Endodermal cell (in vitro differentiated cells): ENCODE measurements around the gene ANKDD1A. TPM values are rescaled to one million over a fixed set of nuclear protein-coding genes. Genes with fewer than 3 reads are reported as not detected.

Experiments used
- DNase-seq: peaks from one replicate; pipeline ENCODE4 v3.0.0-alpha.2; 2017
- H3K27ac ChIP-seq: 2 replicates; pipeline ENCODE4 v1.5.1; 2013; ENCODE audit warnings: mild to moderate bottlenecking, low read depth, low read length, moderate library complexity
- H3K27me3 ChIP-seq: 2 replicates; pipeline ENCODE4 v1.6.1; 2013; ENCODE audit warnings: mild to moderate bottlenecking, low read length, moderate library complexity; ENCODE audit not compliant: insufficient read depth, control insufficient read depth, poor library complexity, severe bottlenecking
- H3K36me3 ChIP-seq: 2 replicates; pipeline ENCODE4 v1.7.0; 2013; ENCODE audit warnings: mild to moderate bottlenecking, low read length, moderate library complexity; ENCODE audit not compliant: control insufficient read depth, insufficient read depth
- H3K4me1 ChIP-seq: one replicate; pipeline ENCODE4 v1.7.0; 2013; ENCODE audit warnings: low read length; ENCODE audit not compliant: control insufficient read depth, insufficient read depth
- H3K4me3 ChIP-seq: 2 replicates; pipeline ENCODE4 v1.5.1; 2013; ENCODE audit warnings: mild to moderate bottlenecking, low read length, moderate library complexity
- H3K9ac ChIP-seq: 2 replicates; pipeline ENCODE4 v1.6.1; 2013; ENCODE audit warnings: mild to moderate bottlenecking, low read length, moderate library complexity; ENCODE audit not compliant: poor library complexity, severe bottlenecking; ENCODE audit errors: extremely low read depth
- H3K9me3 ChIP-seq: 2 replicates; pipeline ENCODE4 v1.6.1; 2013; ENCODE audit warnings: mild to moderate bottlenecking, low read length, moderate library complexity; ENCODE audit not compliant: control insufficient read depth
- H3K27ac Mint-ChIP-seq: 2 replicates; pipeline ENCODE4 v1.8.0; 2020; ENCODE audit warnings: mixed read lengths
- H3K27me3 Mint-ChIP-seq: 2 replicates; pipeline ENCODE4 v1.8.0; 2021; ENCODE audit warnings: mild to moderate bottlenecking, mixed read lengths; ENCODE audit not compliant: insufficient read depth
- H3K36me3 Mint-ChIP-seq: 2 replicates; pipeline ENCODE4 v1.8.0; 2020; ENCODE audit warnings: low read depth, mixed read lengths
- H3K4me1 Mint-ChIP-seq: 2 replicates; pipeline ENCODE4 v1.8.0; 2020; ENCODE audit warnings: mixed read lengths
- H3K4me3 Mint-ChIP-seq: 2 replicates; pipeline ENCODE4 v1.8.0; 2020; ENCODE audit warnings: mild to moderate bottlenecking, moderate library complexity, mixed read lengths
- H3K9me3 Mint-ChIP-seq: 2 replicates; pipeline ENCODE4 v1.8.0; 2020; ENCODE audit warnings: mild to moderate bottlenecking, mixed read lengths
- WGBS, 2 experiments: methylation state at CpG; one replicate each; pipeline versions ENCODE4 v1.1.5 to v1.1.7; 2013; ENCODE audit warnings: missing lambda C conversion rate in 2 of 2, mixed read lengths in 1 of 2; ENCODE audit not compliant: insufficient coverage in 1 of 2, insufficient read length in 1 of 2; 5-methylcytosine and 5-hydroxymethylcytosine counted together
- total RNA-seq, 2 donors: library from RNA; stranded (reverse); fragmentation: NEBNext Ultra II Directional in 1 of 2; extraction: Animal tissue kit (Norgen Biotek cat#: 25700) in 1 of 2; gene quantifications; 2 replicates in 1 of 2; 3 replicates in 1 of 2; pipeline ENCODE4 v1.2.1, GENCODE V29; 2021
- TF ChIP-seq, protein P1 (sequence below): fragments of 200-600 bp; sonication (generic); conservative IDR thresholded peaks from 2 replicates; pipeline ENCODE4 v1.5.0; 2021; ENCODE audit warnings: antibody characterized with exemption, mild to moderate bottlenecking

The ANKDD1A gene
- total RNA-seq, 2 donors from 2014 or later = 22.5 to 30.0 TPM

DNA sequence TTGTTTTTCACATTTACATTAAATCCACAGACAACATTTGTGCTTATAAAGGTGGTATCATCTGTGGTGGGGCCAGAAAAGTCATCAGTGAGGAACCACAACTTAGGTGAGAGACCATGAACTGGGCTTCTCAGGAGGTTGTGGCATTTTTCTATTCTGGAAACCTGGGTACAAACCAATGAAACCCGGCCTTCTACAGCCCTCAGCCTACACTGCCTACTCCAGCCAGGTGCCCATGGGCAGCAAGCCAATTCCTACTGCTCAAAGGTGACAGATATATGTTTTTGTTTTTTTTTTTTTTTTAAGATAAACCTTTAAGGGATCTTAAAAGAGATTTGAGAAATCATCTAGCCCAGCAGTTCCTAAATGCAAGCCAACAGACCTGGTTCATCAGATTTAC lies 57.7 kb downstream of the ANKDD1A start:
- Mint-ChIP-seq H3K4me1 (no peaks in the 10 kb centered on the region), H3K36me3 (peaks cover 69% of the 10 kb centered on the region), H3K4me3 (no peak overlapping the region), H3K9me3 (no peaks in the 10 kb centered on the region), H3K27ac (no peak overlapping the region), H3K27me3 (no peaks in the 10 kb centered on the region)
- TF ChIP-seq, protein P1, sequence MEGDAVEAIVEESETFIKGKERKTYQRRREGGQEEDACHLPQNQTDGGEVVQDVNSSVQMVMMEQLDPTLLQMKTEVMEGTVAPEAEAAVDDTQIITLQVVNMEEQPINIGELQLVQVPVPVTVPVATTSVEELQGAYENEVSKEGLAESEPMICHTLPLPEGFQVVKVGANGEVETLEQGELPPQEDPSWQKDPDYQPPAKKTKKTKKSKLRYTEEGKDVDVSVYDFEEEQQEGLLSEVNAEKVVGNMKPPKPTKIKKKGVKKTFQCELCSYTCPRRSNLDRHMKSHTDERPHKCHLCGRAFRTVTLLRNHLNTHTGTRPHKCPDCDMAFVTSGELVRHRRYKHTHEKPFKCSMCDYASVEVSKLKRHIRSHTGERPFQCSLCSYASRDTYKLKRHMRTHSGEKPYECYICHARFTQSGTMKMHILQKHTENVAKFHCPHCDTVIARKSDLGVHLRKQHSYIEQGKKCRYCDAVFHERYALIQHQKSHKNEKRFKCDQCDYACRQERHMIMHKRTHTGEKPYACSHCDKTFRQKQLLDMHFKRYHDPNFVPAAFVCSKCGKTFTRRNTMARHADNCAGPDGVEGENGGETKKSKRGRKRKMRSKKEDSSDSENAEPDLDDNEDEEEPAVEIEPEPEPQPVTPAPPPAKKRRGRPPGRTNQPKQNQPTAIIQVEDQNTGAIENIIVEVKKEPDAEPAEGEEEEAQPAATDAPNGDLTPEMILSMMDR = no peak
- Histone ChIP-seq H3K4me3 (no peak overlapping the region), H3K27me3 (no peaks in the 10 kb centered on the region), H3K4me1 (no peaks in the 10 kb centered on the region), H3K27ac (no peak overlapping the region), H3K9ac (no peak overlapping the region), H3K36me3 (peaks cover 72% of the 10 kb centered on the region), H3K9me3 (no peaks in the 10 kb centered on the region)
- WGBS, 2 experiments = 92% methylated on average over 1 of the region's 1 CpG; no CpG with 5 or more reads in 1 of the 2 experiments
- DNase-seq = no peak

DNA sequence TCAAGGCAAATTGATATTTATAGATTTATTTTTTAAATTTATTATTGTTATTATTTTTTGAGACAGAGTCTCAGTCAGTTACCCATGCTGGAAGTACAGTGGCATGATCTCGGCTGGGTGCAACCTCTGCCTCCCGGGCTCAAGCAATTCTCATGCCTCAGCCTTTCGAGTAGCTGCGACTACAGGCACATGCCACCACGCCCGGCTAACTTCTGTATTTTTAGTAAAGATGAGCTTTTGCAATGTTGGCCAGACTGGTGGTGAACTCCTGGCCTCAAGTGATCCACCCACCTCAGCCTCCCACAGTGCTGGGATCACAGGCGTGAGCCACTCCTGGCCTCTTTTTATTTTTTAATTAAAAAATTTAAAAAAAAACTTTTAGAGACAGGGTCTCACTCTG lies 59.0 kb downstream of the ANKDD1A start:
- no peak overlapping the region for H3K9ac ChIP-seq
- no peak for DNase-seq
- H3K36me3 Mint-ChIP-seq = peaks cover 67% of the 10 kb centered on the region
- no peaks in the 10 kb centered on the region for H3K9me3 Mint-ChIP-seq
- H3K9me3 ChIP-seq = no peaks in the 10 kb centered on the region
- no peaks in the 10 kb centered on the region for H3K4me1 Mint-ChIP-seq
- H3K27me3 Mint-ChIP-seq = no peaks in the 10 kb centered on the region
- no peak overlapping the region for H3K4me3 Mint-ChIP-seq
- WGBS, 2 experiments = 90 to 100% methylated on average over 3 to 6 of the region's 7 CpGs
- H3K27ac ChIP-seq = no peak overlapping the region
- H3K27me3 ChIP-seq = no peaks in the 10 kb centered on the region
- TF ChIP-seq, protein P1 = no peak
- H3K36me3 ChIP-seq = peaks cover 72% of the 10 kb centered on the region
- no peak overlapping the region for H3K4me3 ChIP-seq
- H3K4me1 ChIP-seq = no peaks in the 10 kb centered on the region
- no peak overlapping the region for H3K27ac Mint-ChIP-seq

DNA sequence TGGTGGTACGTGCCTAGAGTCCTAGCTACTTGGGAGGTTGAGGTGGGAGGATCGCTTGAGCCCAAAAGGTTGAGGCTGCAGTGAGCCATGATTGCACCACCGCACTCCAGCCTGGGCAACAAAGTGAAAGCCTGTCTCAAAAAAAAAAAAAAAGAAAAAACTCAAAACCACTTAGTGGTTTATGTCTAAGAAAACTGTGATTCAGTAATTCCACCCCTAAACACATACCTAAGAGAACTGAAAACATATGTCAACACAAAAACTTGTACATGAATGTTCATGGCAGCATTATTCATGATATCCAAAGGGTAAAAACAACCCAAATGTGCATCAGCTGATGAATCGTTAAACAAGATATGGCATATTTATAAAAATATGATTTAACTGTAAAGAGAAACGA lies 63.7 kb downstream of the ANKDD1A start:
- no peak overlapping the region for H3K27ac Mint-ChIP-seq
- no peak overlapping the region for H3K27ac ChIP-seq
- no peak overlapping the region for H3K9ac ChIP-seq
- H3K4me3 Mint-ChIP-seq = no peak overlapping the region
- no peaks in the 10 kb centered on the region for H3K27me3 ChIP-seq
- TF ChIP-seq, protein P1 = no peak
- no peaks in the 10 kb centered on the region for H3K27me3 Mint-ChIP-seq
- no peak overlapping the region for H3K4me3 ChIP-seq
- H3K36me3 Mint-ChIP-seq = peaks cover 58% of the 10 kb centered on the region
- peaks cover 15% of the 10 kb centered on the region for H3K4me1 Mint-ChIP-seq
- peaks cover 4% of the 10 kb centered on the region for H3K4me1 ChIP-seq
- WGBS, 2 experiments = 0 to 74% methylated on average over 1 to 5 of the region's 5 CpGs
- H3K9me3 ChIP-seq = no peaks in the 10 kb centered on the region
- H3K9me3 Mint-ChIP-seq = no peaks in the 10 kb centered on the region
- DNase-seq = no peak
- H3K36me3 ChIP-seq = peaks cover 58% of the 10 kb centered on the region
